ENCODE measurements around the gene DDT.
"Not testable (repeated sequence)": the region's sequence is repeated elsewhere in the genome, so short reads cannot be mapped to it uniquely, and the experiment has no call there.

DDT gene

GRCh38 chr22:24001314-24001713 is 27.1 kb upstream of the DDT start:
- TF ChIP-seq EZH2phosphoT487 (IDR thresholded peaks at IDR 0.05; ENCODE audit: borderline replicate concordance), result no peak
- TF ChIP-seq, protein P1, sequence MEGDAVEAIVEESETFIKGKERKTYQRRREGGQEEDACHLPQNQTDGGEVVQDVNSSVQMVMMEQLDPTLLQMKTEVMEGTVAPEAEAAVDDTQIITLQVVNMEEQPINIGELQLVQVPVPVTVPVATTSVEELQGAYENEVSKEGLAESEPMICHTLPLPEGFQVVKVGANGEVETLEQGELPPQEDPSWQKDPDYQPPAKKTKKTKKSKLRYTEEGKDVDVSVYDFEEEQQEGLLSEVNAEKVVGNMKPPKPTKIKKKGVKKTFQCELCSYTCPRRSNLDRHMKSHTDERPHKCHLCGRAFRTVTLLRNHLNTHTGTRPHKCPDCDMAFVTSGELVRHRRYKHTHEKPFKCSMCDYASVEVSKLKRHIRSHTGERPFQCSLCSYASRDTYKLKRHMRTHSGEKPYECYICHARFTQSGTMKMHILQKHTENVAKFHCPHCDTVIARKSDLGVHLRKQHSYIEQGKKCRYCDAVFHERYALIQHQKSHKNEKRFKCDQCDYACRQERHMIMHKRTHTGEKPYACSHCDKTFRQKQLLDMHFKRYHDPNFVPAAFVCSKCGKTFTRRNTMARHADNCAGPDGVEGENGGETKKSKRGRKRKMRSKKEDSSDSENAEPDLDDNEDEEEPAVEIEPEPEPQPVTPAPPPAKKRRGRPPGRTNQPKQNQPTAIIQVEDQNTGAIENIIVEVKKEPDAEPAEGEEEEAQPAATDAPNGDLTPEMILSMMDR (conservative IDR thresholded peaks at IDR 0.05; ENCODE audit: low read length), result no peak
- Histone ChIP-seq H3K36me3 (ENCODE audit: insufficient read depth, low read length) (no peaks in the 10 kb centered on the region), H3F3A (ENCODE audit: low read depth) (no peaks in the 10 kb centered on the region), H3K4me3 (ENCODE audit: low read length, poor library complexity, severe bottlenecking) (no peak overlapping the region), H3K9ac (ENCODE audit: low read depth, low read length, poor library complexity, severe bottlenecking) (no peak overlapping the region), H2AFZ (ENCODE audit: low read length) (no peak overlapping the region), H3K9me3 (ENCODE audit: insufficient read depth, low read depth, low read length) (no peaks in the 10 kb centered on the region), H3K4me2 (ENCODE audit: low read depth, low read length, poor library complexity, severe bottlenecking) (no peak overlapping the region), H4K20me1 (ENCODE audit: insufficient read depth, low read length, poor library complexity, severe bottlenecking) (no peaks in the 10 kb centered on the region), H3K9me2 (replicated peaks; ENCODE audit: low read depth, low read length) (no peaks in the 10 kb centered on the region), H3K79me2 (ENCODE audit: insufficient read depth, low read length) (no peaks in the 10 kb centered on the region), H3K27me3 (ENCODE audit: insufficient read depth, low read length, poor library complexity, severe bottlenecking) (no peaks in the 10 kb centered on the region), H3K4me1 (ENCODE audit: insufficient read depth, low read length, poor library complexity, severe bottlenecking) (no peaks in the 10 kb centered on the region)

DNA sequence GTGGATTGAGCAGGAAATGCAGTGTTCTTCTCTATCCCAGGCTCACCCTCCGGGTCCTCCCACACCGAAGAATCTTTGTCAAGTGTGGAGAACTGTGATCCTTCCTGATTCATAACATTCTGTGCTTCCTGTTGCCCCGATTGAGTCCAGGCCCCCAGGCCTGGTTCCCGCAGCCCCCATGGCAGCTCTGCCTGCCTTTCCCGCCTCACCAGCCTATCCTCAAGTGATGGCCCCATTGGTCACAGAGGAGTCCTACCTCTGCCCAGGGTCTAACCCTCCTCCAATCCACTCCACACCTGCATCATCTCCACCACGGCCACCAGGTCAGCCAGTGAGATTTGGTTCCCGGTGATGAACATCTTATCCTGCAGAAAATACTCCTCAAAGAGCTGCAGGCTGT is 25.5 kb upstream of the DDT start:
- H3K9ac ChIP-seq (ENCODE audit: low read depth, low read length, poor library complexity, severe bottlenecking); H3K4me3 ChIP-seq (ENCODE audit: low read length, poor library complexity, severe bottlenecking); H3F3A ChIP-seq (ENCODE audit: low read depth); H3K4me1 ChIP-seq (ENCODE audit: insufficient read depth, low read length, poor library complexity, severe bottlenecking); H3K4me2 ChIP-seq (ENCODE audit: low read depth, low read length, poor library complexity, severe bottlenecking); H3K27me3 ChIP-seq (ENCODE audit: insufficient read depth, low read length, poor library complexity, severe bottlenecking); H3K79me2 ChIP-seq (ENCODE audit: insufficient read depth, low read length); H3K36me3 ChIP-seq (ENCODE audit: insufficient read depth, low read length); H3K9me3 ChIP-seq (ENCODE audit: insufficient read depth, low read depth, low read length); H2AFZ ChIP-seq (ENCODE audit: low read length); H4K20me1 ChIP-seq (ENCODE audit: insufficient read depth, low read length, poor library complexity, severe bottlenecking); H3K9me2 ChIP-seq (replicated peaks; ENCODE audit: low read depth, low read length): not testable (repeated sequence)

- Histone ChIP-seq H3K9me2 (replicated peaks; ENCODE audit: low read depth, low read length) (no peaks in the 10 kb centered on the region), H3K36me3 (ENCODE audit: insufficient read depth, low read length) (no peaks in the 10 kb centered on the region), H3K79me2 (ENCODE audit: insufficient read depth, low read length) (no peaks in the 10 kb centered on the region), H3K4me1 (ENCODE audit: insufficient read depth, low read length, poor library complexity, severe bottlenecking) (no peaks in the 10 kb centered on the region), H4K20me1 (ENCODE audit: insufficient read depth, low read length, poor library complexity, severe bottlenecking) (no peaks in the 10 kb centered on the region), H2AFZ (ENCODE audit: low read length) (no peak overlapping the region), H3F3A (ENCODE audit: low read depth) (no peaks in the 10 kb centered on the region), H3K4me2 (ENCODE audit: low read depth, low read length, poor library complexity, severe bottlenecking) (no peak overlapping the region), H3K4me3 (ENCODE audit: low read length, poor library complexity, severe bottlenecking) (no peak overlapping the region), H3K9ac (ENCODE audit: low read depth, low read length, poor library complexity, severe bottlenecking) (no peak overlapping the region), H3K27me3 (ENCODE audit: insufficient read depth, low read length, poor library complexity, severe bottlenecking) (no peaks in the 10 kb centered on the region), H3K9me3 (ENCODE audit: insufficient read depth, low read depth, low read length) (no peaks in the 10 kb centered on the region)
- TF ChIP-seq, protein P1 (conservative IDR thresholded peaks at IDR 0.05; ENCODE audit: low read length), result no peak
- TF ChIP-seq EZH2phosphoT487 (IDR thresholded peaks at IDR 0.05; ENCODE audit: borderline replicate concordance), result no peak
Measured at GRCh38 chr22:23997092-23997491, 22.9 kb upstream of the DDT start.

DNA sequence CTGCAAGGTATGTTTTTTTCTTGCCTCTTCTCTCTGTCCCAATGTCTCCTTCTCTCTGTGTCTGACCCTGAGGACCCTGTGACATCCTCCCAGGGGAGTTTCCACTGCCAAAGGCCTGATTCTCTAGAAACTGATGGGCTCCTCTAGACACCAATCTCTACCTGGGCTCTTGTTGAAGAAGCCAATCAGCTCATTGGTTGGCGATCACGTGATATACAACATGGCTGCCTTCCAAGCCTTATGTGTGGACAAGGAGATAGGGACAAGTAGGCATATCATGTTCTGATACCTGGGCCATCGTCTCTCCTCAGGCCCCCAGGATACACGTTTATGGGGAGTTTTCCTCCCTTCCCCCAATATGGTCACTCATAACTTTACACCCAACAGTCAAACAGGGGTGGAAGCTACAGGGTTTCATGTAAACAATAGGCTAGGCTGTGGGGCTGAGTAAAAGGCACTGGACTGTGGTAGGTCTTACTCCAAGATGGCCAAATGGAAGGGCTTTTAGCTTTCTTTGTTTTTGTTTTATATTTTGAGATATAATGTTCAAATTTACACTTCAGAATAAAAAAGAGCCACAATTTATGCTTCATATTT is 19.4 kb upstream of the DDT start:
- not testable (repeated sequence) for H3K27me3 ChIP-seq (ENCODE audit: insufficient read depth, low read length, poor library complexity, severe bottlenecking); H2AFZ ChIP-seq (ENCODE audit: low read length)

GRCh38 chr22:23993080-23993479 is 18.8 kb upstream of the DDT start:
- H3K4me3 ChIP-seq (ENCODE audit: low read length, poor library complexity, severe bottlenecking); H3K9me3 ChIP-seq (ENCODE audit: insufficient read depth, low read depth, low read length); H3K36me3 ChIP-seq (ENCODE audit: insufficient read depth, low read length); H3K79me2 ChIP-seq (ENCODE audit: insufficient read depth, low read length); H3K9ac ChIP-seq (ENCODE audit: low read depth, low read length, poor library complexity, severe bottlenecking); H3K4me1 ChIP-seq (ENCODE audit: insufficient read depth, low read length, poor library complexity, severe bottlenecking); H3K4me2 ChIP-seq (ENCODE audit: low read depth, low read length, poor library complexity, severe bottlenecking); H3K9me2 ChIP-seq (replicated peaks; ENCODE audit: low read depth, low read length); H2AFZ ChIP-seq (ENCODE audit: low read length); H3F3A ChIP-seq (ENCODE audit: low read depth); H4K20me1 ChIP-seq (ENCODE audit: insufficient read depth, low read length, poor library complexity, severe bottlenecking); H3K27me3 ChIP-seq (ENCODE audit: insufficient read depth, low read length, poor library complexity, severe bottlenecking): not testable (repeated sequence)

More for the DNA sequence above, 19.4 kb upstream of the DDT start:
- H3F3A ChIP-seq (ENCODE audit: low read depth); H3K4me1 ChIP-seq (ENCODE audit: insufficient read depth, low read length, poor library complexity, severe bottlenecking); H3K9me3 ChIP-seq (ENCODE audit: insufficient read depth, low read depth, low read length); H4K20me1 ChIP-seq (ENCODE audit: insufficient read depth, low read length, poor library complexity, severe bottlenecking); H3K36me3 ChIP-seq (ENCODE audit: insufficient read depth, low read length); H3K9ac ChIP-seq (ENCODE audit: low read depth, low read length, poor library complexity, severe bottlenecking); H3K9me2 ChIP-seq (replicated peaks; ENCODE audit: low read depth, low read length); H3K79me2 ChIP-seq (ENCODE audit: insufficient read depth, low read length); H3K4me2 ChIP-seq (ENCODE audit: low read depth, low read length, poor library complexity, severe bottlenecking); H3K4me3 ChIP-seq (ENCODE audit: low read length, poor library complexity, severe bottlenecking): not testable (repeated sequence)

DNA sequence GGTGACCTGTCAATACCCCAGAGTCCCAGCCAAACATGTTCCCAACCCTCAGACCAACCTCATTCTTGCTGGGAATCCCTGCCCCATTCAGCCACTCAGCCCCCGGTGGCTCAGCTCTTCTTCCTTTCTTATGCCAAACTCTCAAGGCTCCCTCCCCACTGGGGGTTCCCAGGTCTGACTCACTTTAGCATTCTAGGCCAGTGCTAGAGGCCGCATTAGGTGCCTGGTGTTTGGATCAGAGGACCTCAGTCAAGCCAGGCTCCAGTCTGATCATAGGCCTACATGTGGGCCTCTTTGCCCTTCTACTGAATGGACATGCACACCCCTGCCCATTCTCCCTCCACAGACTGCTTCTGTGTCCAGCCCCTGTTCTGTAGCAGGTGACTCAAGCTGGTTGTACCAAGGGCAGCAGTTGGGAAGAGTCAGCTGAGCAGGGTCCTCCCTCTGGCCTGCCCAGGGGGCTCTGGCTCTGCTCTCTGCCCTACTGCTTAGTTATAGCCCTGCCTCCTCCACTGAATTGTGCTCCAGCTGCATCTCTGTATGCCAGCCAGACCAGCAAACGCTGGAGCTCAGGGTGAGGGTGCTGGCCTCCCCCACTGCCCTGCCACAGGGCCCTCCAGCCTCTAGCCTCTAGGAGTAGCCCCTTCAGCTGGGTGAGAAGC is 15.5 kb upstream of the DDT start:
- not testable (repeated sequence) for H4K20me1 ChIP-seq (ENCODE audit: insufficient read depth, low read length, poor library complexity, severe bottlenecking); H3K27me3 ChIP-seq (ENCODE audit: insufficient read depth, low read length, poor library complexity, severe bottlenecking); H3K9me3 ChIP-seq (ENCODE audit: insufficient read depth, low read depth, low read length); H3K4me1 ChIP-seq (ENCODE audit: insufficient read depth, low read length, poor library complexity, severe bottlenecking); H3K4me3 ChIP-seq (ENCODE audit: low read length, poor library complexity, severe bottlenecking); H3K79me2 ChIP-seq (ENCODE audit: insufficient read depth, low read length); H2AFZ ChIP-seq (ENCODE audit: low read length); H3K9me2 ChIP-seq (replicated peaks; ENCODE audit: low read depth, low read length); H3K9ac ChIP-seq (ENCODE audit: low read depth, low read length, poor library complexity, severe bottlenecking); H3F3A ChIP-seq (ENCODE audit: low read depth); H3K36me3 ChIP-seq (ENCODE audit: insufficient read depth, low read length); H3K4me2 ChIP-seq (ENCODE audit: low read depth, low read length, poor library complexity, severe bottlenecking)

Measured in Loucy (cell line).